Astrocyte (in vitro differentiated cells and primary cell): ENCODE data around the gene ULK2. TPM values are rescaled to one million over a fixed set of nuclear protein-coding genes. Genes with fewer than 3 reads are reported as not detected.
"Not testable (repeated sequence)": the region's sequence is repeated elsewhere in the genome, so short reads cannot be mapped to it uniquely, and the experiment has no call there.

Experiments
- DNase-seq: peaks from one replicate; pipeline ENCODE4 v3.0.0-alpha.2; 2010; ENCODE audit warnings: low read depth
- FAIRE-seq: peaks from 2 replicates; lab custom pipeline; 2011; peaks lifted over from hg19 to GRCh38; lab: Jason Lieb, UNC
- H2AFZ ChIP-seq: 2 replicates; pipeline ENCODE4 v1.6.0; 2012; ENCODE audit warnings: low read depth, low read length, inconsistent platforms
- H3K27ac ChIP-seq: 2 replicates; pipeline ENCODE4 v1.5.1; 2011; ENCODE audit warnings: low read depth, low read length, inconsistent platforms
- H3K27me3 ChIP-seq: 2 replicates; pipeline ENCODE4 v1.6.0; 2011; ENCODE audit warnings: low read length, inconsistent platforms; ENCODE audit not compliant: insufficient read depth
- H3K36me3 ChIP-seq: 2 replicates; pipeline ENCODE4 v1.5.1; 2011; ENCODE audit warnings: low read length, inconsistent platforms; ENCODE audit not compliant: insufficient read depth
- H3K4me1 ChIP-seq: 2 replicates; pipeline ENCODE4 v1.5.1; 2011; ENCODE audit warnings: low read length, inconsistent platforms; ENCODE audit not compliant: insufficient read depth
- H3K4me2 ChIP-seq: 2 replicates; pipeline ENCODE4 v1.6.0; 2012; ENCODE audit warnings: low read length, inconsistent platforms
- H3K4me3 ChIP-seq: 2 replicates; pipeline ENCODE4 v1.5.1; 2011; ENCODE audit warnings: low read depth, mild to moderate bottlenecking, low read length, inconsistent platforms; ENCODE audit not compliant: insufficient read depth
- H3K79me2 ChIP-seq: 2 replicates; pipeline ENCODE4 v1.6.0; 2012; ENCODE audit warnings: mild to moderate bottlenecking, low read length, inconsistent platforms; ENCODE audit not compliant: insufficient read depth
- H3K9ac ChIP-seq: 2 replicates; pipeline ENCODE4 v1.6.0; 2012; ENCODE audit warnings: mild to moderate bottlenecking, low read length, inconsistent platforms
- H3K9me3 ChIP-seq: 2 replicates; pipeline ENCODE4 v1.5.1; 2012; ENCODE audit warnings: low read depth, mild to moderate bottlenecking, low read length, inconsistent platforms; ENCODE audit not compliant: insufficient read depth
- H4K20me1 ChIP-seq: 2 replicates; pipeline ENCODE4 v1.6.0; 2012; ENCODE audit warnings: low read length, inconsistent platforms; ENCODE audit not compliant: insufficient read depth
- H3K27ac Mint-ChIP-seq: one replicate; pipeline ENCODE4 v1.8.0; 2021; ENCODE audit warnings: mild to moderate bottlenecking, mixed read lengths; ENCODE audit not compliant: unreplicated experiment
- H3K27me3 Mint-ChIP-seq: one replicate; pipeline ENCODE4 v1.8.0; 2021; ENCODE audit warnings: low read depth, mixed read lengths; ENCODE audit not compliant: unreplicated experiment
- H3K36me3 Mint-ChIP-seq: one replicate; pipeline ENCODE4 v1.8.0; 2021; ENCODE audit warnings: low read depth, mixed read lengths; ENCODE audit not compliant: unreplicated experiment
- H3K4me1 Mint-ChIP-seq: one replicate; pipeline ENCODE4 v1.8.0; 2021; ENCODE audit warnings: low read depth, mixed read lengths; ENCODE audit not compliant: unreplicated experiment
- H3K4me3 Mint-ChIP-seq: one replicate; pipeline ENCODE4 v1.8.0; 2021; ENCODE audit warnings: mild to moderate bottlenecking, moderate library complexity, mixed read lengths; ENCODE audit not compliant: unreplicated experiment
- H3K9me3 Mint-ChIP-seq: one replicate; pipeline ENCODE4 v1.8.0; 2021; ENCODE audit warnings: mild to moderate bottlenecking, mixed read lengths; ENCODE audit not compliant: unreplicated experiment
- CTCF ChIP-seq: IDR thresholded peaks from 2 replicates; pipeline ENCODE4 v1.5.1; 2011; ENCODE audit warnings: low read depth, mild to moderate bottlenecking, inconsistent platforms, low read length, moderate library complexity; ENCODE audit not compliant: insufficient read depth
- EZH2 ChIP-seq: IDR thresholded peaks from 2 replicates; pipeline ENCODE4 v1.6.1; 2012; ENCODE audit warnings: mild to moderate bottlenecking, low read length, inconsistent platforms; ENCODE audit not compliant: insufficient read depth
- total RNA-seq: library from RNA; stranded (reverse); gene quantifications from 2 replicates; pipeline ENCODE4 v1.2.1, GENCODE V29; 2021

Gene ULK2
- total RNA-seq, 1 donor from 2014 or later = 10.8 TPM

- H3K27me3 Mint-ChIP-seq = peaks cover 25% of the 10 kb centered on the region
- no peak for FAIRE-seq
- H3K9me3 Mint-ChIP-seq = no peaks in the 10 kb centered on the region
Measured at GRCh38 chr17:19766421-19767270, 101.1 kb downstream of the ULK2 start.

GRCh38 chr17:19766016-19766415 is 101.7 kb downstream of the ULK2 start:
- Mint-ChIP-seq H3K4me1 (peaks cover 4% of the 10 kb centered on the region), H3K27ac (no peak overlapping the region), H3K36me3 (peaks cover 2% of the 10 kb centered on the region), H3K4me3 (no peak overlapping the region), H3K27me3 (peaks cover 31% of the 10 kb centered on the region), H3K9me3 (peaks cover 2% of the 10 kb centered on the region)
- H3K4me2 ChIP-seq = no peak overlapping the region
- TF ChIP-seq CTCF = no peak
- TF ChIP-seq EZH2 = no peak
- H3K4me1 ChIP-seq = peaks cover 3% of the 10 kb centered on the region
- no peaks in the 10 kb centered on the region for H4K20me1 ChIP-seq
- H3K27me3 ChIP-seq = peaks cover 10% of the 10 kb centered on the region
- no peak overlapping the region for H2AFZ ChIP-seq
- no peaks in the 10 kb centered on the region for H3K36me3 ChIP-seq
- no peak for FAIRE-seq
- no peak overlapping the region for H3K9ac ChIP-seq
- no peaks in the 10 kb centered on the region for H3K9me3 ChIP-seq
- H3K4me3 ChIP-seq = no peak overlapping the region
- no peak for DNase-seq
- no peaks in the 10 kb centered on the region for H3K79me2 ChIP-seq
- no peak overlapping the region for H3K27ac ChIP-seq

More at GRCh38 chr17:19766421-19767270, 101.1 kb downstream of the ULK2 start:
- H3K4me1 ChIP-seq = peaks cover 3% of the 10 kb centered on the region
- H3K4me2 ChIP-seq = no peak overlapping the region
- H3K36me3 Mint-ChIP-seq = peaks cover 4% of the 10 kb centered on the region
- H2AFZ ChIP-seq = no peak overlapping the region
- no peaks in the 10 kb centered on the region for H3K79me2 ChIP-seq
- TF ChIP-seq EZH2 (no peak), CTCF (peak; percentile 77)
- no peak overlapping the region for H3K9ac ChIP-seq
- no peak overlapping the region for H3K27ac ChIP-seq
- H3K4me3 Mint-ChIP-seq = no peak overlapping the region
- DNase-seq = no peak
- no peak overlapping the region for H3K4me3 ChIP-seq
- no peaks in the 10 kb centered on the region for H4K20me1 ChIP-seq
- H3K27me3 ChIP-seq = peaks cover 8% of the 10 kb centered on the region
- no peak overlapping the region for H3K27ac Mint-ChIP-seq
- no peaks in the 10 kb centered on the region for H3K9me3 ChIP-seq
- H3K36me3 ChIP-seq = no peaks in the 10 kb centered on the region
- H3K4me1 Mint-ChIP-seq = peaks cover 4% of the 10 kb centered on the region

GRCh38 chr17:19763991-19764390 is 103.7 kb downstream of the ULK2 start:
- H3K4me3 ChIP-seq, H3K9me3 Mint-ChIP-seq, H3K4me1 Mint-ChIP-seq, FAIRE-seq, H3K4me3 Mint-ChIP-seq, H3K36me3 Mint-ChIP-seq, H3K27ac Mint-ChIP-seq, H3K79me2 ChIP-seq, H3K27ac ChIP-seq, DNase-seq, H3K36me3 ChIP-seq, H4K20me1 ChIP-seq, H2AFZ ChIP-seq, H3K4me2 ChIP-seq, H3K9ac ChIP-seq, H3K4me1 ChIP-seq, H3K9me3 ChIP-seq: not testable (repeated sequence)
- H3K27me3 ChIP-seq = peaks cover 13% of the 10 kb centered on the region
- H3K27me3 Mint-ChIP-seq = peaks cover 44% of the 10 kb centered on the region
